SU-DHL-6 (cell line): Measurements from ENCODE around the gene KRTAP20-1.

Experiments used
- CTCF ChIP-seq: fragments of 200-600 bp; sonication (generic); IDR thresholded peaks from one replicate; pipeline ENCODE4 v1.5.1; 2017; ENCODE audit warnings: antibody characterized with exemption, mild to moderate bottlenecking, low read length, moderate library complexity; ENCODE audit not compliant: insufficient read depth, poor library complexity, severe bottlenecking
- EZH2phosphoT487 ChIP-seq: fragments of 200-600 bp; sonication (generic), shearing (Covaris generic); conservative IDR thresholded peaks from 2 replicates; pipeline ENCODE4 v1.6.1; 2018; ENCODE audit warnings: mild to moderate bottlenecking, antibody characterized with exemption, low read length, moderate library complexity, mixed read lengths

GRCh38 chr21:30598802-30599201, 17.4 kb upstream of the KRTAP20-1 start, which contains the start of gene KRTAP6-2:
- no peak for TF ChIP-seq CTCF
- no peak for TF ChIP-seq EZH2phosphoT487
